GM12875 (cell line): ENCODE results near the gene MEG3.

Experiments
- H3K4me3 ChIP-seq: one replicate; pipeline ENCODE4 v1.5.1; 2011; ENCODE audit warnings: low read depth, low read length, control low read depth
- TF ChIP-seq, protein P1 (sequence below): IDR thresholded peaks from 2 replicates; pipeline ENCODE4 v1.5.1; 2011; ENCODE audit warnings: low read depth, mild to moderate bottlenecking, control low read depth, inconsistent platforms, low read length, moderate library complexity, borderline replicate concordance; ENCODE audit not compliant: insufficient read depth

The MEG3 gene

DNA sequence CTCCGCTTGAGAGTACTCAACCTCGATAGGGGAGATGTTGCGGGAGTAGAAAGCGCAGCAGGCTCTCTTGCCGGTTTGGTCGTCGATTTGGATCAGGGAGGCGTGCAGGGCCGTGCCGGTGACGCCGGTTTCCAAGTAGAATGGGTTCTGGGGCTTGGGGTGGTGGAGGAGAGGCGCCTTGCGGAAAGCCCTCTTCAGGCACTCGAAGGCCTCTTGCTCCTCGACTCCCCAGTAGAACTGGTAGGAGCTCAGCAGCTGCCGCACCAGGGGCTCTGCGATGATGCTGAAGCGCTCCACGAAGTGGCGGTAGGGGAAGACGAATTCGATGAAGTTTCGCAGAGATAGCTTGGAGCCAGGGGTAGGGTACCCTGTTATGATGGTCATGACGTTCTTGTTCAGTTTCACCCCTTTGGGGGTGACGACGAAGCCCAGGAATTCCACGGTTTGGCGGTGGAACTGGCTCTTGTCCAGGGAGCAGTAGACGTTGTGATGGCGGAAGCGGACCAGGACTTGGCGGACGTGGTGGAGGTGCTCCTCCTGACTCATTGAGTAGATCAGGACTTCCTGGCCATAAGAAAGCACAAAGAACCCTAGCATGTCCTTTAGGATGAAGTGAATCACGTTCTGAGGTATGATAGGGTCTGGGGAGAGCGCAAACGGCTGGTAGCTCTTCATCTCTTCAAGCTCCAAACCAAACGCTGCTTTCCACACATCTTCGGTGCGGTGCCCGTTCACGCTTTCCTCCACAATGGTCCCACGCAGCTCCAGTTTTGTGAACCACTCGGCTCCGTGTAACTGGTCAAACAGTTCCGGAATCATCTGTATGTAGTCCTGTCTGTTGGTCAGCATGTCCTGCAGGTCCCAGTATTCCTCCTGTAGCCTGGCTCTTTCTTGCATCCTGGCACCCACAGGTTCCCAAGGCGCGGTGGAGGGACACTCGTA is 56.4 kb downstream of the MEG3 start:
- TF ChIP-seq, protein P1, sequence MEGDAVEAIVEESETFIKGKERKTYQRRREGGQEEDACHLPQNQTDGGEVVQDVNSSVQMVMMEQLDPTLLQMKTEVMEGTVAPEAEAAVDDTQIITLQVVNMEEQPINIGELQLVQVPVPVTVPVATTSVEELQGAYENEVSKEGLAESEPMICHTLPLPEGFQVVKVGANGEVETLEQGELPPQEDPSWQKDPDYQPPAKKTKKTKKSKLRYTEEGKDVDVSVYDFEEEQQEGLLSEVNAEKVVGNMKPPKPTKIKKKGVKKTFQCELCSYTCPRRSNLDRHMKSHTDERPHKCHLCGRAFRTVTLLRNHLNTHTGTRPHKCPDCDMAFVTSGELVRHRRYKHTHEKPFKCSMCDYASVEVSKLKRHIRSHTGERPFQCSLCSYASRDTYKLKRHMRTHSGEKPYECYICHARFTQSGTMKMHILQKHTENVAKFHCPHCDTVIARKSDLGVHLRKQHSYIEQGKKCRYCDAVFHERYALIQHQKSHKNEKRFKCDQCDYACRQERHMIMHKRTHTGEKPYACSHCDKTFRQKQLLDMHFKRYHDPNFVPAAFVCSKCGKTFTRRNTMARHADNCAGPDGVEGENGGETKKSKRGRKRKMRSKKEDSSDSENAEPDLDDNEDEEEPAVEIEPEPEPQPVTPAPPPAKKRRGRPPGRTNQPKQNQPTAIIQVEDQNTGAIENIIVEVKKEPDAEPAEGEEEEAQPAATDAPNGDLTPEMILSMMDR = no peak

DNA sequence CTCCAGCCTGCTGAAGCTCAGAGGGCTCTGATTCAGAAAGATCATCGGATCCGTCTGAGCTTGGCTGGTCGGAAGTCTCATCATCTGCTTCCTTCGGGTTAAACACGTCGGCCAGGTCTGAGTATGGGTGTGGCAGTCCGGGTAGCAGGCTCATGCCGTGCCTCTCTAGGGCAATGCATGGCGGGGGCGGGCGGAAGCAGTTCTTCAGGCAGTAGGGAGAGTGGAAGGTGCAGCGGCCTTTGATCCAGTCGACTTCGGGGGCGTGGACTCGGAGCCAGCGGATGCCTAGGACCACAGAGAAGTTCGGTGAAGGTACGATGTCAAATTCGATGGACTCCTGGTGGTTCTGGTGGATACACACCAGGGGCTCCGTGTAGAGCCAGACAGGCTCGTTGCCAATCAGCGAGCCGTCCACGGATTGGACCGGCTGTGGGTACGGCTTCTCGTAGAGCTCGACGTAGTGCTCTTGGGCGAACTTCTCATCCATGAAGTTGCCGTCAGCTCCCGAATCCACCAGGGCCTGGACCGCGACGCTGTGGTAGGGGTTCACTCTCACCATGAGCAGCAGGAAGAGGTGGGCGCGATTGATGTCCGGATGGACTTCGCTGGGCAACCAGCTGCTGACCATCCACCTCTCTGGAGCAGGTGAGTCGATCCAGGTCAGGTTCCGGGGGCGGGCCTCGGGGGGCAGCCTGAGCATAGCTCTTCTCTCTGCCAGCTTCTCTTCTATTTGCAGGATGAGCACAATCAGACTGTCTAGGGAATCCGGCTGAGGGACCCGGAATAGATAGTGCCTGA is 57.3 kb downstream of the MEG3 start:
- TF ChIP-seq, protein P1 = no peak

More for the DNA sequence above, 56.4 kb downstream of the MEG3 start:
- no peak overlapping the region for H3K4me3 ChIP-seq

DNA sequence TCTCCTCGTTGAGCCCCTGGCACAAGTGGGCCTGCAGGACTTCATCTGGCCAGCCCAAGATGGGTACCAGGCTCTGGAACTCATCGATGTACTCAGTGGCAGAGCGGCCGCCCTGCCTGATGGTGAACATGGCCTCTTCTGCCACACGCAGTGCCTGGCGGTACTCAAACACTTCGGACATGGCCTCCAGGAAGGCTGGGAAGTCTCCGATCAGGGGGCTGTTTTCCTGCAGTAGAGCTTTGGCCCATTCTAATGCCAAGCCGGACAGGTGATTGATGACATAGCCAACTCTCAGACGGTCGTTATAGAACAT is 57.8 kb downstream of the MEG3 start:
- TF ChIP-seq, protein P1 = no peak

More for the DNA sequence above, 57.3 kb downstream of the MEG3 start:
- no peak overlapping the region for H3K4me3 ChIP-seq

DNA sequence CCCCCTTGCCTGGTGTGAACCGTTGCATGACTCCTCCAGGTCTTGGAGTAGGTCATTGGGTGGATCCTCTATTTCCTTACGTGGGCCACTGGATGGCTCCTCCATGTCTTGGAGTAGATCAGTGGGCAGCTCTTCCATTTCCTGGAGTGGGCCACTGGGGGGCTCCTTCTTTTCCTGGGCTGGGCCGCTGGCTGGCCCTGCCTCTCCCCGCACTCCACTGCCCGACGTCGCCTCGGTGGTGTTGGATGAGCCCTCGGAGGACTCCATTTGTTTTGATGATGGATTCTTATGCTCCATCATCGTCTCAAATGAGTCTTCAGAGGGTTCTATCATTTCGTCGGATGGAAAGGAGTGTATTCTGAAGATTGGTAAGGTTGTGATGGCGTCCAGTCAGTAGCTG is 58.5 kb downstream of the MEG3 start:
- H3K4me3 ChIP-seq = no peak overlapping the region
- TF ChIP-seq, protein P1 = no peak

More for the DNA sequence above, 57.8 kb downstream of the MEG3 start:
- H3K4me3 ChIP-seq = no peak overlapping the region

DNA sequence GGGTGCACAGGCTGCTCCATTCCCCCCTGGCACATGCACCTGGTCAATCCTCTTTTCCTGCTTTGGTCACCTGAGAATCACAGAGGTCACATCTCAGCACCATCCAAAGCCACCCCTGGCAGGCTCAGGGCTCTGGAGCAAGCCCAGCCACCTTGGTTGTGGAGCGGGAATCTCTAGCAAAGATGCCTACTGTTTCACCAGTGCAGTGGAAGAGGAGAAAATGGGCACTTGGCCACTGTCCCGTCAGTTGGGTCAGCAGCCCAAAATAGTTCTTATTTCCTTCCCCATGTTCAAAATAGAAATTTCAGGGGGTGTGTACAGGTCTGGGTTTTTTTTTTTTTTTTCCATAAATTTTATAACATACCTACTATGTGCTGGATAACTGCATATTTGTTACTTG is 59.3 kb downstream of the MEG3 start:
- TF ChIP-seq, protein P1 = no peak

DNA sequence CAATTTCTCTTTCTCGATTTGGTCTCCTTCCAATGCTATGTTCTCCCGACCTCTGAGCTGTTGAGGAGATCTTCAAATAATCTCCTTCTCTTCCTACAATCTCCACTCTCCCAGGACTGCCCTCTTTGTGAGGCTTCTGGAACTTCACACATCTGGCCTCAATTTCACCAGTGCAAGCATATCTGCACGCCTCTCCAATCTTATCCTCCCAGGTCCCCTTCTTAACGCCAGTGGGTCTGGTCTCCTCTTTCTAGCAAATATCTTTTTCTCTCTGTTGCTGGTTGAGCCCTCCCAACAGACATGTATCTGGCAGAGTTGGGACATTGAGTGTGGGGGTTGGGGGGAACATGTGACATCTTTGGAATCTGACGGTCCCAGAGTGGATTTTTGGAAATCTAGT is 59.7 kb downstream of the MEG3 start:
- TF ChIP-seq, protein P1 = no peak
- no peak overlapping the region for H3K4me3 ChIP-seq

More for the DNA sequence above, 59.3 kb downstream of the MEG3 start:
- H3K4me3 ChIP-seq = no peak overlapping the region

DNA sequence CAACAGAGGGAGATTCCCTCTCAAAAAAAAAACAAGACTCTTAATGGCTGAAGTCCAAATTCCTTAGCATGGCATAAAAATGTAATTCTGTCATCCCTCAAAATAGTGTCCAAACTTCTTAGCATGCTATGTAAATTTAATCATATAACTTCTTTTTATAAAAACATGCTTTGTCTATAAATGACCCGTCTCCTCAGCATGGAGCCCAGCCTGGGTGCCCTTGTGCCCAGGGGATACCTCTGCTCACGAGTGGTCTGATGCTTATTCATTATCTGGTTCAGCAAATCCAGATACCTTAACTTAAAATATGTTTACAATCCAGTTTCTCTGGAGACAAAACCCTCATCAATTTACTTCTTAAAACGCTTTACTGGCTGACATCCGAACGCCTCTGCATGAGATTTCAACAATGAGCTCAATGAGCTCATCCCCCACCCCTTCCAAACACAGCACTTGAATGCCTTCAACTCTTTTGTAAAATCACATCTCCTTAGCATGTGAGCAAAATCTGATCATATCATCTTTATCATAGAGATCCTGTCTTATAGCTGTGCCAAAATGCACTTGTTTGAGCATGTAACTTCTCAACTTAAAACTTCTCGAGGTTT is 61.9 kb downstream of the MEG3 start:
- H3K4me3 ChIP-seq = no peak overlapping the region
- TF ChIP-seq, protein P1 = no peak
